MCF 10A (cell line): ENCODE data around the gene WFDC10B. TPM values are rescaled to one million over a fixed set of nuclear protein-coding genes. Genes with fewer than 3 reads are reported as not detected.
"Not testable (repeated sequence)": the region's sequence is repeated elsewhere in the genome, so short reads cannot be mapped to it uniquely, and the experiment has no call there.

Source experiments
- BruUV-seq: library from RNA; stranded (reverse); fragments of 400-500 nt; replicated peaks from 2 replicates; lab custom pipeline; 2021; lab: Mats Ljungman, UMichigan
- CTCF ChIA-PET: fragments of 300-600 bp; sonication (Branson Sonifier 250); formaldehyde crosslinking; extraction: SDS; loops from one replicate; lab custom pipeline; 2021; ENCODE audit warnings: antibody characterized with exemption, inconsistent platforms; lab: Yijun Ruan, JAX
- POLR2A ChIA-PET: fragments of 300-600, 350-650 bp; sonication (Branson Sonifier 250); formaldehyde crosslinking; extraction: SDS; loops from one replicate; lab custom pipeline; 2020; ENCODE audit warnings: antibody characterized with exemption, inconsistent platforms; lab: Yijun Ruan, JAX
- DNase-seq: peaks from one replicate; pipeline ENCODE4 v3.0.0-alpha.2; 2018; ENCODE audit not compliant: unreplicated experiment
- H3K27ac Mint-ChIP-seq: one replicate; pipeline ENCODE4 v1.8.0; 2022; ENCODE audit warnings: mild to moderate bottlenecking, low read depth, mixed read lengths; ENCODE audit not compliant: unreplicated experiment
- H3K27me3 Mint-ChIP-seq: one replicate; pipeline ENCODE4 v1.8.0; 2022; ENCODE audit warnings: mixed read lengths; ENCODE audit not compliant: insufficient read depth, unreplicated experiment
- H3K36me3 Mint-ChIP-seq: one replicate; pipeline ENCODE4 v1.8.0; 2022; ENCODE audit warnings: mild to moderate bottlenecking, moderate library complexity, mixed read lengths; ENCODE audit not compliant: insufficient read depth, unreplicated experiment
- H3K4me1 Mint-ChIP-seq: one replicate; pipeline ENCODE4 v1.8.0; 2022; ENCODE audit warnings: mixed read lengths; ENCODE audit not compliant: insufficient read depth, unreplicated experiment
- H3K4me3 Mint-ChIP-seq: one replicate; pipeline ENCODE4 v1.8.0; 2022; ENCODE audit warnings: mild to moderate bottlenecking, moderate library complexity, mixed read lengths; ENCODE audit not compliant: unreplicated experiment
- H3K9me3 Mint-ChIP-seq: one replicate; pipeline ENCODE4 v1.8.0; 2022; ENCODE audit warnings: mixed read lengths; ENCODE audit not compliant: unreplicated experiment
- intact Hi-C: fragments of 100-400 bp; cut with micrococcal nuclease; formaldehyde crosslinking; loops from 2 replicates; pipeline ENCODE4 v1.14.1; 2022
- total RNA-seq: library from RNA; stranded (reverse); gene quantifications from 2 replicates; pipeline ENCODE4 v1.2.3, GENCODE V29; 2022
- TF ChIP-seq, protein P1 (sequence below): fragments of 200-600 bp; IDR thresholded peaks from one replicate; pipeline ENCODE4 v1.8.0; 2022; ENCODE audit warnings: antibody characterized with exemption, mild to moderate bottlenecking; ENCODE audit not compliant: unreplicated experiment

WFDC10B gene
- total RNA-seq, 1 experiment from 2014 or later, result not detected

GRCh38 chr20:45679650-45680049, 25.2 kb downstream of the WFDC10B start:
- intact Hi-C loops, result no loop called here
- POLR2A ChIA-PET, result no interaction called here
- no TSS peak for BruUV-seq
- Mint-ChIP-seq H3K9me3 (no peaks in the 10 kb centered on the region), H3K4me3 (no peak overlapping the region), H3K4me1 (no peaks in the 10 kb centered on the region), H3K27ac (no peak overlapping the region), H3K27me3 (peaks cover 51% of the 10 kb centered on the region), H3K36me3 (no peaks in the 10 kb centered on the region)
- DNase-seq, result no peak
- TF ChIP-seq, protein P1, sequence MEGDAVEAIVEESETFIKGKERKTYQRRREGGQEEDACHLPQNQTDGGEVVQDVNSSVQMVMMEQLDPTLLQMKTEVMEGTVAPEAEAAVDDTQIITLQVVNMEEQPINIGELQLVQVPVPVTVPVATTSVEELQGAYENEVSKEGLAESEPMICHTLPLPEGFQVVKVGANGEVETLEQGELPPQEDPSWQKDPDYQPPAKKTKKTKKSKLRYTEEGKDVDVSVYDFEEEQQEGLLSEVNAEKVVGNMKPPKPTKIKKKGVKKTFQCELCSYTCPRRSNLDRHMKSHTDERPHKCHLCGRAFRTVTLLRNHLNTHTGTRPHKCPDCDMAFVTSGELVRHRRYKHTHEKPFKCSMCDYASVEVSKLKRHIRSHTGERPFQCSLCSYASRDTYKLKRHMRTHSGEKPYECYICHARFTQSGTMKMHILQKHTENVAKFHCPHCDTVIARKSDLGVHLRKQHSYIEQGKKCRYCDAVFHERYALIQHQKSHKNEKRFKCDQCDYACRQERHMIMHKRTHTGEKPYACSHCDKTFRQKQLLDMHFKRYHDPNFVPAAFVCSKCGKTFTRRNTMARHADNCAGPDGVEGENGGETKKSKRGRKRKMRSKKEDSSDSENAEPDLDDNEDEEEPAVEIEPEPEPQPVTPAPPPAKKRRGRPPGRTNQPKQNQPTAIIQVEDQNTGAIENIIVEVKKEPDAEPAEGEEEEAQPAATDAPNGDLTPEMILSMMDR, result no peak
- CTCF ChIA-PET, result interaction anchor here (0.7 to 1.6 kb wide), 2 partner anchors 126 to 306 kb away, joined by 3 read pairs; no protein-coding TSS in a partner anchor

- no TSS peak for BruUV-seq
- TF ChIP-seq, protein P1, result no peak
- CTCF ChIA-PET, result interaction anchor here (0.6 to 0.7 kb wide), 2 partner anchors 165 to 353 kb away, joined by 3 read pairs; no protein-coding TSS in a partner anchor
- intact Hi-C loops, result no loop called here
- POLR2A ChIA-PET, result no interaction called here
- Mint-ChIP-seq H3K4me3 (no peak overlapping the region), H3K4me1 (no peaks in the 10 kb centered on the region), H3K36me3 (no peaks in the 10 kb centered on the region), H3K27ac (no peak overlapping the region), H3K9me3 (peaks cover 9% of the 10 kb centered on the region), H3K27me3 (peaks cover 50% of the 10 kb centered on the region)
- no peak for DNase-seq
Observed at GRCh38 chr20:45672765-45673164, 32.1 kb downstream of the WFDC10B start.

DNA sequence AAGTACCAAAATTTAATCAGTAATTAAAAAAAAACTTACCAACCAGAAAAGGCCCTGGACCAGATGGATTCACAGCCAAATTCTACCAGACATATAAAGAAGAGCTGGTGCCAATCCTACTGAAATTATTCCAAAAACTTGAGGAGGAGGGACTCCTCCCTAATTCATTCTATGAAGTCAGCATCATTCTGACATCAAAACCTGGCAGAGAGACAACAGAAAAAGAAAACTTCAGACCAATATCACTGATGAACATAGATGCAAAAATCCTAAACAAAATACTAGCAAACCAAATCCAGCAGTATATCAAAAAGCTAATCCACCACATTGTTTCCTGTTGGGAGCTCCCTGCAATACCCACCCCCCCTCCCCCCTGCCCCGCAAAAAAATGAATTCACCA, 34.7 kb downstream of the WFDC10B start, which contains the start of gene WFDC11:
Gene WFDC11 (minus strand): TSS at position 101 of the 400 bp plus-strand sequence. CDS start 19,639 bp downstream, outside the sequence.
- Mint-ChIP-seq H3K36me3 (no peaks in the 10 kb centered on the region), H3K4me3 (no peak within 1 kb of the TSS), H3K27me3 (peaks cover 48% of the 10 kb centered on the region), H3K4me1 (no peaks in the 10 kb centered on the region), H3K9me3 (peaks cover 9% of the 10 kb centered on the region), H3K27ac (no peak within 1 kb of the TSS)
- POLR2A ChIA-PET, result interaction anchor here (0.7 kb wide), 1 partner anchor 16 kb away, joined by 3 read pairs; no protein-coding TSS in a partner anchor
- intact Hi-C loops, result no loop called here
- TF ChIP-seq, protein P1, result no peak
- DNase-seq, result no peak
- CTCF ChIA-PET, result no interaction called here
- BruUV-seq, result no TSS peak

GRCh38 chr20:45657038-45657437, 47.8 kb downstream of the WFDC10B start:
- intact Hi-C loops, result not testable (repeated sequence)

GRCh38 chr20:45651726-45652125, 53.1 kb downstream of the WFDC10B start:
- H3K9me3 Mint-ChIP-seq, H3K4me1 Mint-ChIP-seq, H3K4me3 Mint-ChIP-seq, H3K36me3 Mint-ChIP-seq, H3K27ac Mint-ChIP-seq, intact Hi-C loops, POLR2A ChIA-PET, BruUV-seq, DNase-seq: not testable (repeated sequence)
- CTCF ChIA-PET, result interaction anchor here (0.7 kb wide), 1 partner anchor 118 kb away, joined by 3 read pairs; no protein-coding TSS in a partner anchor
- peaks cover 24% of the 10 kb centered on the region for H3K27me3 Mint-ChIP-seq

More at GRCh38 chr20:45657038-45657437, 47.8 kb downstream of the WFDC10B start:
- H3K4me3 Mint-ChIP-seq, H3K4me1 Mint-ChIP-seq, POLR2A ChIA-PET, DNase-seq, H3K36me3 Mint-ChIP-seq, H3K27ac Mint-ChIP-seq, BruUV-seq, H3K9me3 Mint-ChIP-seq: not testable (repeated sequence)
- H3K27me3 Mint-ChIP-seq, result peaks cover 24% of the 10 kb centered on the region
- CTCF ChIA-PET, result interaction anchor here (0.6 kb wide), 1 partner anchor 71 kb away, joined by 4 read pairs; no protein-coding TSS in a partner anchor
